Renal cortical epithelial cell (primary cell): ENCODE data around the gene NUDT21. TPM values are rescaled to one million over a fixed set of nuclear protein-coding genes. Genes with fewer than 3 reads are reported as not detected.
A peak's percentile ranks its signal among the peaks of the same experiment; 100 is the strongest.

Experiments used
- DNase-seq: peaks from one replicate; pipeline ENCODE4 v3.0.0-alpha.2; 2011; ENCODE audit warnings: low read depth
- total RNA-seq: library from RNA; depleted of rRNA; stranded (reverse); fragments of >200 nt; gene quantifications from 2 replicates; pipeline ENCODE4 v1.2.3, GENCODE V29; 2014

NUDT21 gene
- total RNA-seq, 1 donor from 2014 or later, result 111 TPM

DNA sequence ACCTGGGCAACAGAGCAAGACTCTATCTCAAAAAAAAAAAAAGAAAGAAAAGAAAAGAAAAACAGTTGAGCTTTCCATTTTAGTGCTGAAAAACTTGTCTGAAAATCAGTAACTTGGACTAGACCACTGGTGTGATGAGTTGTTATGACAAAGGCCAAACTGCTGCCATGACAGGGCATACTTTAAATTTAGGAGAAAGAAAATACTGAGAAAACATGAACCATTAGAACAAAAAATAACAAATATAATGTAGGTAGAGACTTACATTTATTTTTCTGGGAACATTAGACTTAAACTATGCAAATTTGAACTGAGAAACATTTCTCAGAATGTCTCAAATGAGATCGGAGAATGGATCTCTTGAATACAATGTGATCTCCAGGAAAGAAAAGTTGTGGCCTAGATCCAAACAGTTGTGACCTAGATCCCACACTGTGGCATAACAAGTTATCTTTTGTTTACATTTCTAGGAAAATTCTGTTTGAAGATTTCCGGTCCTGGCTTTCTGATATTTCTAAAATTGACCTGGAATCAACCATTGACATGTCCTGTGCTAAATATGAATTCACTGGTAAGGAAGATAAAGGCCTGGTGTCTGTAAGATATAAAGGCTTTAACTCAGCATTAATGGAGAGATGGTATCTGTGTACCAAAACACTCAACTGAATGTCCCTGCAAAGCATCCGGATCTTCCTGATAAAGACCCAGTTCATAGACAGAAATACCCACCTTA is 11.1 kb upstream of the NUDT21 start:
- DNase-seq, result no peak

DNA sequence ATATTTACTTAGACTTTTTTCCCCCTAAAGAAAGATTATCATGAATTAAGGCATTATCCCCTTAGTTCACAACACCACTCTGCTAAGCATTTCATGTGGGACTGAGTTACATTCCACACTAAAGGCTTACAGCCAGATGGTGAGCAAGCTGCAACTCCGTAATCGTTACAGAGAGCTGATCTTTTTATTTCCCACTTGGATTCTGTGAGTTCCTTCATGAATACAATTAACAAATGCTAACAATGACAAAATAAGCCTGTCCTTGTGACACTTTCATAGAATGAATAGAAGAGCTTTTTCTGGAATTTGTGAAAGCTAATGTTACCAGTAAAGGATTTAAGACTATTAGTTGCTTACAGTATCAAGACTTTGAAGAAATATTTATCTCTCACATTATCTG is 9.0 kb upstream of the NUDT21 start:
- DNase-seq, result no peak

DNA sequence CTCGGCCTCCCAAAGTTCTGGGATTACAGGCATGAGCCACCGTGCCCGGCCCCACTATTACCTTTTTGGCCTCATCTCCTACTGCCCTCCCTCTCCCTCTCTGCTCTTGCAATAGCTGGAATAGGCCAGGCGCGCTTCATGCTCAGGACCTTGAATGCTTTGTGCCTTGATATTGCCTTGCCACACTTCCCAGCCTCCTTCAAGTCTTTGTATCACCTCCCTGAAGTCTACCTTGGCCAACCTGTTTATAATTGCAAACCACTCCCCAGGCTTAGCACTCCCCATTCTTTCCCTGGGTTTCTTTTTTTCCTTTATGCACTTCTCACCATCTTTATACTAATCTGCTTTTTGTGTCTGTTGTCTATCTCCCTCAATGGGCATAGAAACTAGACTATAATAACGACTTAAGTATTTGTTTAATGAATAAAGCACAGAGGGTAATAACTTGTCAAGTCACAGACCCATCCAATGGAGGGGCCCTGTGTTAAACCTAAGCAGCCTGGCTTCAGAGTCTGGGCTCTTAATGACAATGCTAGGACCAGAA is 6.9 kb upstream of the NUDT21 start:
- DNase-seq, result no peak

DNA sequence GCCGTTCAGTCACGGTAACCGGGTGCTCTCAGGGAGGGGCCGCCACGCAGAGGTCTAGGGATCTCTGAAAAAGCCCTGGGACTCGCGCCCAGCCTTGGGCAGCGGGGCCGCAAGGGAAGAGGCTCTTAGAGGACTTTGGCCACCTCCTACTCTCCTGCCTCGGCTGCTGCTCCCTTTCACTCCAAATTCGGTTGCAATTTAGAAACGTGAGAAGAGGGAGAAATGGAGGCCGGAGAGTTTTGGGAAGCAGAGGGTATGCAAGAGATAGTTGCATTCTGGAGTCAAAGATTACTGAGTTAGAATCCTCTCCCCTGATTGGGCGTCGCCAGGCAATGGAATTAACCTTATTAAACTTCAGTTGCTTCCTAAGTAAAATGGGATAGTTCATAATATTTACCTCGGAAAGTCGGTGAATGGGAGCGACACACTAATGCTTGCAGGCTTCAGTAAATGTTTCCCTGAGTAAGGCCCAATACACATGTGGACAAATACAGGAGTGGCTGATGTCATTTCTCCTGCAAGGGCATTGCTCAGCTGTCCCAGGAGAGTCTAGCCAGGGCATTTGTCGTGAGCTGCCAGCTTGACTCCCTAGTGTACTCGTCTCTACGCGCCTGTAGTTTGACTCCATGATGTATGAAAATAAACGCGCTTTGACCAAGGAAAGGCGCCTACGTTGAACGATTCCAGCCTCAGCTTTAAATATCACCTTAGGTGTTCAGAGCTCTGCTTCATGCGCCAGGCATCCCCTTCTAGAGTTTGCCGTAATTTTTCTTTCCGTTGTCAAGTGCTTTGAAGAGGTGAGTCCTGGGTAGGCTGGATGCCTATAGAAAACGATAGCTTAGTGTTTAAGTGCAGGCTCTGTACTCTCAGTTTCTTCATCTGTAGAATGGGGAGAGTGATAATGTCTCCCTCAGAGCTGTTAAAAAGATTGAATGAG is 889 bp upstream of the NUDT21 start:
- peak; percentile 47 for DNase-seq

DNA sequence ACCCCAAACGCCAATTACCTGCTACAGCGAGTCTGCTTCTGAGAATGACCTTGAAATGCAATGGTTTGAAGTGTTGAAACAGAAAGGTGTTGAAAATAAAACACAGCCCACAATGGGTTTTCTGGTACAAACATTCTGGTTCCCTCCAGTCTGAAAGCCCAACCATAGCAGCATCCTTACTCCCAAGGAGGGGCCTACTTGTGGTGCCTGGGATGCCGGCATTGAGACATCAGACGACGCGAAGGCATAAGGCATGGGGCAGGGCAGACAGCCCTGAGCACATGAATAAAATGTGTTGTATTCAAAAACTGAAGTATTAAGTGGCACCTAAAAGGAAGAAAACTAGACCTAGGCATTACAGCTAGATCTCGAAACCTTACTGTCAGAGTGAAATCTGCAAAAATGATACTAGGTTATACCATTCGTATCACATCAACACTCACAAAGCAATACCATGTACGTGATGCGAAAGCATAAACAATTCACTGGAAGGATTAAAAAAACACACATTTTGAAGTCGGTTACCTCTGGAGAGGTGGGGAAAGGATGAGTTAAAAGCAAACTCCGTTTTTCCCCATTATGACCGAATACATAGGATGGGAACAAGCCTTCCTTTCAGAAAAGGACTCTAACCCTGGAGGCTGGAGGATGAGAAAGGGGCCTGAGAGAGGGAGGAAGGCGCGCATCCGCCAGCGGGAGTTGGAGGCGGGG is 702 bp downstream of the NUDT21 start:
- no peak for DNase-seq

- peak; percentile 46 for DNase-seq
Measured at GRCh38 chr16:56448005-56448404, 3.1 kb downstream of the NUDT21 start.

DNA sequence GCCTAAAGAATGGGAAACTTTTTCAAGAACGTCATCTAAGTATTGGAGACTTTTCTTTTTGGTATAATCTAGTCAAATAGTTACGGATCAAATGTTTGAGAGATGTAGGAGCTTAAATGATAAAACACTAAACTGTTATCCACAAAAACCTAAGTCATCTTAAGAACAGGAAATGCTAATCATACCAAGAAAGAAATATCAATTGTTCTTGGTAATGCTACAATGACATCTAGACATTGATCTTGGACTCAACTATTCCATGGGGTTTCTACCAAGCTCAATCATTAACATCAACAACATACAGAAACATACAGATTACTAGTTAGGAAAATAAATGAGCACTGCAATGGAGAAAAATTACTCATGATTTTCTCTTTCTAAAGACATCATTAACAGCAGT is 3.8 kb downstream of the NUDT21 start:
- DNase-seq, result no peak

DNA sequence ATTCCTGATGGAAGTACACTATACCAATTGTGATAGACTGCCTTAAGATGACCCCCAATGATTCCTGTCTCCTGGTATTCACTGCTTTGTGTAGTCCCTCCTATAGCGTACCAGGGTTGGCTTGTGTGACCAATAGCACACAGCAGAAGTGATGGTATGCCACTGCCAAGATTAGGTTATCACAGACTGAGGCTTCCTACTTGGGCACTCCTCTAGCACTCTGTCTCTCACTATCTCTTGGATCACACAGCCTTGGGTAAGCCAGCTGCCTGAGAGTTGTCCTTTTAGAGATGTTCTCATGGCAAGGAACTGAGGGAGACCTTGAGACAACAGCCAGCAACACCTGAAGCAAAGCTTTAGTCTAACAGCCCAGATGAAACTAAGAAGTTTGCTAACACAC is 13.1 kb downstream of the NUDT21 start:
- no peak for DNase-seq

DNA sequence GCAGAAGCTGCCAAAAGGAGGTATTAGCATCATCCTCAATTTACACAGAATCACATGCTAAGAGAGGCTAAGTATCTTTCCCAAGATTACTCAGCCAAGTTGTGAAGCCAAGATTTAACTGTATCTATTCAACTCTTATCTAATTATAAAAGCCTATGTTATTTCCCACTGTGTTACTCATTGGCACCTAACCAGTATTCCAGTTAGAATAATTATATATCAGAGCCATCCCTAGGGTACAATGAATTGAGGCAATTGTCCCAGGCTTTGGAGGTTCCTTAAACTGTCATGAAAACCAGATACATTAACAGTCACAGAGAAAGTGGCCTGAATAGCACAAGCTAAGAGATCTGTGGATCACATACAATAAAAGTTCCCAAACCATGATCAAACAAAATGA is 14.9 kb downstream of the NUDT21 start:
- DNase-seq, result no peak

GRCh38 chr16:56428091-56428490 is 23.0 kb downstream of the NUDT21 start:
- DNase-seq, result no peak

- peak; percentile 76 for DNase-seq
Measured at GRCh38 chr16:56426585-56426984, 24.5 kb downstream of the NUDT21 start.

DNA sequence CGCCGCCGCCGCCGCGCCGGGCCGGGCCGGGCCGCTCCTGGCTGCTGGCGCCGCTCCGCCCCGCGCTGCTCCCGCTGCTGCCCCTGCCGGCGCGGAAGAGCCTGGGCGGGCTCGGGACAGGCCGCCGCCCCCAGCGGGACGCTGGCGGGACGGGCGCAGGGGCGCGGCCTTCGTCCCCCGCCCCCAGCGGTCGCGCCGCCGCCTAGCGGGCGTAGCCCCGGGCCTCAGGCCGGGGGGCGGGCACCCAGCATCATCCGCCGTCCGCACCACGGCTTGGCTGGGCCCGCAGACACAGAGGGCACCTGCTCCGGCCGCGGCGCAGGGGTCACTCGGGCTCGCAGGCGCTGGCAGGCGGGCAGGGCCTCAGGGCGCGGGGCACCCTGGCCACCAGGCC is 25.7 kb downstream of the NUDT21 start, which contains the start of gene AMFR:
Gene AMFR, minus strand, starts transcription at position 107 of the 394 bp plus-strand sequence. CDS start 218 bp downstream, outside the sequence.
- peak; percentile 28 for DNase-seq

GRCh38 chr16:56424791-56425438 is 26.2 kb downstream of the NUDT21 start:
- no peak for DNase-seq

GRCh38 chr16:56424404-56424764 is 26.7 kb downstream of the NUDT21 start:
- no peak for DNase-seq

GRCh38 chr16:56423584-56424403 is 27.3 kb downstream of the NUDT21 start:
- DNase-seq, result peak; percentile 31

- no peak for DNase-seq
Measured at GRCh38 chr16:56422896-56423441, 28.2 kb downstream of the NUDT21 start.

GRCh38 chr16:56421976-56422669 is 29.0 kb downstream of the NUDT21 start:
- no peak for DNase-seq

DNA sequence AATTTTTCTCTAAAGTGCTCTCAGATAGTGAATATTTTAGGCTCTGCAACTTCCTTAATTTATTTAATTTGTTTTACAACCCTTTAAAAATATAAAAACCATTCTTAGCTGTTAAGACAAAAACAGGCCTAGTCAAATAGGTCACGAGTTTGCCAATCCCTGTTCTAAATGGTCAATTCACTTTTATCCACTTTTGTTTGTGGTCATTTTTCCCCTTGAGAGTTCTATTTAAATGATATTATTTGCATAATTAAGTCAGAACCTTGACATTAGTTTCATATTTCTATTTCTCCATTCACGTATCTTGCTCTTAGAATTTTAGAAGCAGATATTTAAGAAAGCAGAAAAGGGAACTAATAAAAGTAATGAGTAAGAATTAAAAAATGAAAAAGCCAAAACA is 29.8 kb downstream of the NUDT21 start:
- DNase-seq, result no peak

- no peak for DNase-seq
Measured at GRCh38 chr16:56420613-56421012, 30.5 kb downstream of the NUDT21 start.
